Gastrocnemius medialis (tissue), 4 donors: ENCODE measurements around the gene KIF1B.

ENCODE experiments used
- POLR2A ChIP-seq, 2 donors: fragments of 450-650 bp; IDR thresholded peaks; one replicate each; pipeline ENCODE4 v1.6.1; 2017; ENCODE audit warnings: antibody characterized with exemption in 2 of 2, mild to moderate bottlenecking in 2 of 2, moderate library complexity in 2 of 2
- TF ChIP-seq, protein P1 (sequence below), 5 experiments: fragments of 450-650 bp in 3 of 5; fragments of 200-600 bp in 2 of 5; sonication (generic) in 2 of 5; IDR thresholded peaks in 4 of 5; conservative IDR thresholded peaks in 1 of 5; 1 replicate in 4 of 5; 2 replicates in 1 of 5; pipeline ENCODE4 v1.5.1; 2016 to 2019; ENCODE audit warnings: antibody characterized with exemption in 5 of 5, mild to moderate bottlenecking in 3 of 5, moderate library complexity in 3 of 5

GRCh38 chr1:10245674-10246073 is 35.3 kb downstream of the KIF1B start:
- TF ChIP-seq, protein P1, sequence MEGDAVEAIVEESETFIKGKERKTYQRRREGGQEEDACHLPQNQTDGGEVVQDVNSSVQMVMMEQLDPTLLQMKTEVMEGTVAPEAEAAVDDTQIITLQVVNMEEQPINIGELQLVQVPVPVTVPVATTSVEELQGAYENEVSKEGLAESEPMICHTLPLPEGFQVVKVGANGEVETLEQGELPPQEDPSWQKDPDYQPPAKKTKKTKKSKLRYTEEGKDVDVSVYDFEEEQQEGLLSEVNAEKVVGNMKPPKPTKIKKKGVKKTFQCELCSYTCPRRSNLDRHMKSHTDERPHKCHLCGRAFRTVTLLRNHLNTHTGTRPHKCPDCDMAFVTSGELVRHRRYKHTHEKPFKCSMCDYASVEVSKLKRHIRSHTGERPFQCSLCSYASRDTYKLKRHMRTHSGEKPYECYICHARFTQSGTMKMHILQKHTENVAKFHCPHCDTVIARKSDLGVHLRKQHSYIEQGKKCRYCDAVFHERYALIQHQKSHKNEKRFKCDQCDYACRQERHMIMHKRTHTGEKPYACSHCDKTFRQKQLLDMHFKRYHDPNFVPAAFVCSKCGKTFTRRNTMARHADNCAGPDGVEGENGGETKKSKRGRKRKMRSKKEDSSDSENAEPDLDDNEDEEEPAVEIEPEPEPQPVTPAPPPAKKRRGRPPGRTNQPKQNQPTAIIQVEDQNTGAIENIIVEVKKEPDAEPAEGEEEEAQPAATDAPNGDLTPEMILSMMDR (IDR thresholded peaks at IDR 0.05 in 4 of 5, conservative IDR thresholded peaks at IDR 0.05 in 1 of 5): no peak
- TF ChIP-seq POLR2A (IDR thresholded peaks at IDR 0.05): no peak
